Activated CD8-positive, alpha-beta T cell treated with anti-CD3 and anti-CD28 coated beads for 36 hours (primary cell): ENCODE measurements around the gene C19orf44. TPM values are rescaled to one million over a fixed set of nuclear protein-coding genes. Genes with fewer than 3 reads are reported as not detected.
"Not testable (repeated sequence)": the region's sequence is repeated elsewhere in the genome, so short reads cannot be mapped to it uniquely, and the experiment has no call there.

Experiments
- ATAC-seq: fragments of 200-7000 bp; cut with Tn5 transposase; one replicate; pipeline ENCODE4 v1.10.0; 2021; ENCODE audit warnings: mild to moderate bottlenecking, moderate library complexity
- CTCF ChIA-PET: fragments of 350-600 bp; sonication (Branson Sonifier 250); formaldehyde crosslinking; loops from one replicate; lab custom pipeline; 2021; ENCODE audit warnings: antibody characterized with exemption; lab: Charles Lee
- POLR2A ChIA-PET: fragments of 350-600 bp; sonication (Branson Sonifier 250); formaldehyde crosslinking; loops from one replicate; lab custom pipeline; 2021; ENCODE audit warnings: antibody characterized with exemption; lab: Charles Lee
- DNase-seq: peaks from one replicate; pipeline ENCODE4 v3.0.0-alpha.2; 2020
- H3K27ac Mint-ChIP-seq: one replicate; pipeline ENCODE4 v1.8.0; 2021; ENCODE audit warnings: mild to moderate bottlenecking, mixed read lengths
- H3K27me3 Mint-ChIP-seq: one replicate; pipeline ENCODE4 v1.8.0; 2021; ENCODE audit warnings: mixed read lengths
- H3K36me3 Mint-ChIP-seq: one replicate; pipeline ENCODE4 v1.8.0; 2021; ENCODE audit warnings: low read depth, mixed read lengths
- H3K4me1 Mint-ChIP-seq: one replicate; pipeline ENCODE4 v1.8.0; 2021; ENCODE audit warnings: low read depth, mixed read lengths
- H3K4me3 Mint-ChIP-seq: one replicate; pipeline ENCODE4 v1.8.0; 2021; ENCODE audit warnings: mild to moderate bottlenecking, moderate library complexity, mixed read lengths
- H3K9me3 Mint-ChIP-seq: one replicate; pipeline ENCODE4 v1.8.0; 2021; ENCODE audit warnings: mixed read lengths
- intact Hi-C: fragments of 100-400 bp; cut with micrococcal nuclease; formaldehyde crosslinking; loops from one replicate; pipeline ENCODE4 v1.10.0; 2022
- total RNA-seq, 2 experiments: library from RNA; stranded (reverse); gene quantifications; one replicate each; pipeline ENCODE4 v1.2.3, GENCODE V29; 2021
- TF ChIP-seq, protein P1 (sequence below): fragments of 200-600 bp; IDR thresholded peaks from one replicate; pipeline ENCODE4 v1.8.0; 2022; ENCODE audit warnings: antibody characterized with exemption, mild to moderate bottlenecking

The C19orf44 gene
- total RNA-seq, 2 experiments from 2014 or later = 1.9 to 2.3 TPM

DNA sequence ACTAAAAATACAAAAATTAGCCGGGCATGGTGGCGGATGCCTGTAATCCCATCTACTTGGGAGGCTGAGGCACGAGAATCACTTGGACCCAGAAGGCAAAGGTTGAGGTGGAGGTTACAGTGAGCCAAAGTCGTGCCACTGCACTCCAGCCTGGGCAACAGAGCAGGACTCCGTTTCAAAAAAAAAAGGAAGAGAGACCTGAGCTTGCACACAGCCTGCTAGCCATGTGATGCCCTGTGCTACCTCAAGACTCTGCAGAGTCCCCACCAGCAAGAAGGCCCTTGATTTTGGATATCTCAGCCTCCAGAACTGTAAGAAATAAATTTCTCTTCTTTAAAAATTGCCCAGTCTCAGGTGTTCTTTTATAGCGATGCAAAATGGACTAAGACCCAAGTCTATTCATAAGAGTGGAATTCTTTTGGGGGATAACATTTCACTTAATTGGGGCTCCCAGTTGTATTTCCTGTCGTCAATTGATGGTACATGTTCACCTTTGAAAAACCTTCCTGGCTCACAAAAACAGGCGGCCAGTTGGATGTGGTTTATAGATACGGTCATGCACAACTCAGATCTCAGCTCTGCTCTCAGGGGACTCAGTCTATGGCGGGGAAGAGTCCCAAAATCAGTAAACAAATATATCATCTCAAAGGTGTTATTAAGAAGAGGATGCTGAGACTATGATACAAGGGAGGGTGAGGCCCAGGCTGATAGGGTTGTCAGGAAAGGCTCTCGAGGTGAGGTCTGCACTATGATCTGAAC is 48.5 kb downstream of the C19orf44 start:
- ChIA-PET POLR2A (interaction anchor here (0.6 to 1.5 kb wide), 2 partner anchors 17 to 347 kb away, joined by 3 read pairs; no protein-coding TSS in a partner anchor), CTCF (no interaction called here)
- Mint-ChIP-seq H3K4me3 (peak overlapping the region; percentile 57), H3K9me3 (no peaks in the 10 kb centered on the region), H3K27ac (peak overlapping the region; percentile 57), H3K4me1 (peaks cover 34% of the 10 kb centered on the region), H3K36me3 (peaks cover 23% of the 10 kb centered on the region), H3K27me3 (no peaks in the 10 kb centered on the region)
- intact Hi-C loops = no loop called here
- TF ChIP-seq, protein P1, sequence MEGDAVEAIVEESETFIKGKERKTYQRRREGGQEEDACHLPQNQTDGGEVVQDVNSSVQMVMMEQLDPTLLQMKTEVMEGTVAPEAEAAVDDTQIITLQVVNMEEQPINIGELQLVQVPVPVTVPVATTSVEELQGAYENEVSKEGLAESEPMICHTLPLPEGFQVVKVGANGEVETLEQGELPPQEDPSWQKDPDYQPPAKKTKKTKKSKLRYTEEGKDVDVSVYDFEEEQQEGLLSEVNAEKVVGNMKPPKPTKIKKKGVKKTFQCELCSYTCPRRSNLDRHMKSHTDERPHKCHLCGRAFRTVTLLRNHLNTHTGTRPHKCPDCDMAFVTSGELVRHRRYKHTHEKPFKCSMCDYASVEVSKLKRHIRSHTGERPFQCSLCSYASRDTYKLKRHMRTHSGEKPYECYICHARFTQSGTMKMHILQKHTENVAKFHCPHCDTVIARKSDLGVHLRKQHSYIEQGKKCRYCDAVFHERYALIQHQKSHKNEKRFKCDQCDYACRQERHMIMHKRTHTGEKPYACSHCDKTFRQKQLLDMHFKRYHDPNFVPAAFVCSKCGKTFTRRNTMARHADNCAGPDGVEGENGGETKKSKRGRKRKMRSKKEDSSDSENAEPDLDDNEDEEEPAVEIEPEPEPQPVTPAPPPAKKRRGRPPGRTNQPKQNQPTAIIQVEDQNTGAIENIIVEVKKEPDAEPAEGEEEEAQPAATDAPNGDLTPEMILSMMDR = no peak
- ATAC-seq = no peak
- DNase-seq = no peak

DNA sequence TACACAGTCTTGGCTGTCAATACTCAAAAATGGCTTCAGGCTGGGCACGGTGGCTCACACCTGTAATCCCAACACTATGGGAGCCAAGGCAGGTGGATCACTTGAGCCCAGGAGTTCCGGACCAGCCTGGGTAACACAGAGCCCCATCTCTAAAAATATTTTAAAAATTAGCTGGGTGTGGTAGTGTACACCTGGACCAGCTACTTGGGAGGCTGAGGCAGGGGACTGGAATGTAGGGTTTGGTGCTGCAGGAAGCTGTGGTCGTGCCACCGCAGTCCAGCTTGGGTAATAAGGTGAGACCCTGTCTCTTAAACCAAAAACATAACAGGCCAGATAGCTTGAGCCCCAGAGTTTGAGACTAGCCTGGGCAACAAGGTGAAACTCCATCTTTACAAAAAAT is 52.8 kb downstream of the C19orf44 start:
- H3K4me1 Mint-ChIP-seq = peaks cover 18% of the 10 kb centered on the region
- TF ChIP-seq, protein P1 = no peak
- no peak overlapping the region for H3K4me3 Mint-ChIP-seq
- ChIA-PET CTCF (no interaction called here), POLR2A (interaction anchor here (1.1 kb wide), 1 partner anchor 14 kb away, joined by 3 read pairs; no protein-coding TSS in a partner anchor)
- DNase-seq (no peak), ATAC-seq (no peak)
- peaks cover 18% of the 10 kb centered on the region for H3K36me3 Mint-ChIP-seq
- H3K9me3 Mint-ChIP-seq = no peaks in the 10 kb centered on the region
- no peak overlapping the region for H3K27ac Mint-ChIP-seq
- H3K27me3 Mint-ChIP-seq = no peaks in the 10 kb centered on the region
- intact Hi-C loops = no loop called here

DNA sequence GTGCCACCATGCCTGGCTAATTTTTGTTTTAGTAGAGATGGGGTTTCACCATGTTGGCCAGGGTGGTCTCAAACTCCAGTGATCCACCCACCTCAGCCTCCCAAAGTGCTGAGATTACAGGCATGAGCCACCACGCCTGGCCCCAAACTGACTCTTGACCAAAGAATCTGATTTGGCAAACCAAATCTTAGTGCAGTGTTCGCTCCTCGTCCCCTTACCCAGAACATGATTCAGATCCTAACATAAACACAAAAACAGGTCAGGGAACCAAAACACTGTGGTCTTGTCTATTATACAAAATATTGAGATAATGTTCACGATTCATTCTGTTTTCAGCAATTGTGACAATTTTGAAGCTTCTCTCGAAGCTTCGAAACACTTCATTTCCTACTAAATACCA is 55.7 kb downstream of the C19orf44 start:
- intact Hi-C loops, H3K27me3 Mint-ChIP-seq, DNase-seq, H3K9me3 Mint-ChIP-seq, H3K4me1 Mint-ChIP-seq, ATAC-seq, H3K4me3 Mint-ChIP-seq, H3K27ac Mint-ChIP-seq, CTCF ChIA-PET: not testable (repeated sequence)
- POLR2A ChIA-PET = interaction anchor here (1.1 to 2.0 kb wide), 2 partner anchors 11 to 33 kb away, joined by 3 to 5 read pairs; no protein-coding TSS in a partner anchor
- peaks cover 21% of the 10 kb centered on the region for H3K36me3 Mint-ChIP-seq

DNA sequence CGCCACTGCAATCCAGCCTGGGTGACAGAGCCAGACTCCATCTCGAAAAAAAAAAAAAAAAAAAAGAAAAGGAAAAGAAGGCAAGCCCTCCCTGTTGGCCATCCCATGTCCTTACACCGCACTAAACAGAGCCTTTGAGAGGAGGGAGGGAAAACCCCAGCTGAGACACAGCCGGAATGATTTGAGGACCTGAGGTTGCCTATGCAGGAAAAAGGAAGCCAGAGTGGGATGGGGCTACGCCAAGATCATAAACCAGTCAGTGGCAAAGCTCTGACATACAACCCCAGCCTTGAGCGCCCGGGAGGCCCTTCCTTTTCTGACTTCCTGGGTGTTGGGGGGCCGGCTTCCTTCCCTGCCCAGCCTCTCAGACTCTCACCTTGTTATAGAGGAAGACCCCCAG is 58.6 kb downstream of the C19orf44 start:
- Mint-ChIP-seq H3K9me3 (no peaks in the 10 kb centered on the region), H3K4me3 (no peak overlapping the region), H3K4me1 (peaks cover 4% of the 10 kb centered on the region), H3K36me3 (peaks cover 30% of the 10 kb centered on the region), H3K27ac (no peak overlapping the region), H3K27me3 (no peaks in the 10 kb centered on the region)
- DNase-seq = no peak
- POLR2A ChIA-PET = no interaction called here
- no peak for ATAC-seq
- CTCF ChIA-PET = interaction anchor here (0.6 kb wide), 1 partner anchor 519 kb away, joined by 3 read pairs; no protein-coding TSS in a partner anchor
- intact Hi-C loops = no loop called here
- TF ChIP-seq, protein P1 = no peak

DNA sequence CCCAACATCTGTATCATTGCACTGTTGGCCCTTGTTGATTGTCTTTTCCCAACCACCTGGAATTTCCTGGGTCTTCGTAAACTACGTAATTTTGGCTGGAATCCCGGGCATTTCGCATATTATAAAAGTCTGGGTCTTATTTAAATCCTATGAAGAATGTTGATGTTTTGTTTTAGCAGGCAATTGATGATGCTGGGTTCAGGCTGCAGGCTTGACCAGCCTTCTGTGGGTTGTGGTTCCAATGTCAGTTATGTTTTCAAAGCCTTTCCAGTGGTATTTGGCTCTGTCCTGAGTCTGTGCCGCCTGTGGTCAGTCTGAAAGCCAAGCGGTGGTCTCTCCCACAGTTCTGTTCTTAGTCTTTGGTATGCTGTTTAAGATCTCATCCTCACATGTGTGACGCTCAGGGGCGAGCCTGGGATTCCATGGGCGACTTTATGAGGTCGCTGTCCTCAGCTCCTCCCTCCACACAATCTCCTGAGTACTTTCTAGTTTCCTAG is 63.6 kb downstream of the C19orf44 start:
- intact Hi-C loops = no loop called here
- ChIA-PET CTCF (no interaction called here), POLR2A (interaction anchor here (0.7 kb wide), 1 partner anchor 14 kb away, joined by 3 read pairs; no protein-coding TSS in a partner anchor)
- H3K4me1 Mint-ChIP-seq = peaks cover under 1% of the 10 kb centered on the region
- H3K27ac Mint-ChIP-seq = no peak overlapping the region
- no peaks in the 10 kb centered on the region for H3K27me3 Mint-ChIP-seq
- ATAC-seq = no peak
- no peaks in the 10 kb centered on the region for H3K9me3 Mint-ChIP-seq
- H3K36me3 Mint-ChIP-seq = peaks cover 53% of the 10 kb centered on the region
- no peak for DNase-seq
- TF ChIP-seq, protein P1 = no peak
- no peak overlapping the region for H3K4me3 Mint-ChIP-seq
